SK-MEL-5 (cell line): Measurements from ENCODE around the gene WNK2. TPM values are rescaled to one million over a fixed set of nuclear protein-coding genes. Genes with fewer than 3 reads are reported as not detected.

Experiments used
- DNase-seq: peaks from one replicate; pipeline ENCODE4 v3.0.0-alpha.2; 2016; ENCODE audit warnings: low read depth, low spot score
- in situ Hi-C: cut with HindIII; loops from 2 replicates; pipeline ENCODE4 v1.10.0; 2016; ENCODE audit warnings: low sequenced_read_pairs, high pct_unique_total_duplicates, low pct_unique_long_range_greater_than_20kb
- total RNA-seq: library from RNA; depleted of rRNA; stranded (reverse); fragments of >200 nt; shearing (Covaris generic); gene quantifications from 2 replicates; pipeline ENCODE4 v1.2.3, GENCODE V29; 2014

WNK2 gene
- total RNA-seq, 1 experiment from 2014 or later = 2.4 TPM

DNA sequence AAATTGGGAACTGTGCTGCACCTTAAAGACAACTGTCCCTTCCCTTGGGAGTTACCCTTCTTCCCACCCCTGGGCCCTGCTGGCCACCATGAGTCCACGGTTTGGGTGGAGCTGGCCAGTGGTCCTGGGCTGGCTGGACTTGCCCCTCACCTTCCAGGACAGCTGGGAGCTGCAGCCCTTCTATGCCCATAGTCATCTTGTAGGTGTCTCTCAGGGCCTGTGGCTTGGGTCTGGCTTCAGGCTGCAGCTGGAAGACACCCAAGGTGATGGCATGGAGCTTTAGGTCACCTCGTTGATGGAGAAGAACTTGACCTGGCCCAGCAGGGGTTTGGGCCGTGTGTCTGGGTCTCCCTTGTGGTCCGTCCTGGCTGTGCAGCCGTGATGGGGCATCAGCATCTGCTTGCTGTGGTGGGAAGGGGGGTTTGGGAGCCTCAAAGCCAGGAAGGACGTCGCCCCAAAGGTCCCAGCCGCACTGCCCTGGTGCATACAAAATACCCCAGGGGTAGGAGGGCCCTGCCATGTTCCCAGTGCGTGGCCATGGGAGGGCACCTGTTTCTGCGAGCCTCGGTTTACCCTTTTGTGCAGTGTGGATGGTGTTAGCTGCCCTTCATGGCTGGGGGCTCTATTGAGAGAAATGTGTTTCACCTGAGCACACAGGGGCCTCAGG is 8.9 kb downstream of the WNK2 start:
- DNase-seq = no peak

DNA sequence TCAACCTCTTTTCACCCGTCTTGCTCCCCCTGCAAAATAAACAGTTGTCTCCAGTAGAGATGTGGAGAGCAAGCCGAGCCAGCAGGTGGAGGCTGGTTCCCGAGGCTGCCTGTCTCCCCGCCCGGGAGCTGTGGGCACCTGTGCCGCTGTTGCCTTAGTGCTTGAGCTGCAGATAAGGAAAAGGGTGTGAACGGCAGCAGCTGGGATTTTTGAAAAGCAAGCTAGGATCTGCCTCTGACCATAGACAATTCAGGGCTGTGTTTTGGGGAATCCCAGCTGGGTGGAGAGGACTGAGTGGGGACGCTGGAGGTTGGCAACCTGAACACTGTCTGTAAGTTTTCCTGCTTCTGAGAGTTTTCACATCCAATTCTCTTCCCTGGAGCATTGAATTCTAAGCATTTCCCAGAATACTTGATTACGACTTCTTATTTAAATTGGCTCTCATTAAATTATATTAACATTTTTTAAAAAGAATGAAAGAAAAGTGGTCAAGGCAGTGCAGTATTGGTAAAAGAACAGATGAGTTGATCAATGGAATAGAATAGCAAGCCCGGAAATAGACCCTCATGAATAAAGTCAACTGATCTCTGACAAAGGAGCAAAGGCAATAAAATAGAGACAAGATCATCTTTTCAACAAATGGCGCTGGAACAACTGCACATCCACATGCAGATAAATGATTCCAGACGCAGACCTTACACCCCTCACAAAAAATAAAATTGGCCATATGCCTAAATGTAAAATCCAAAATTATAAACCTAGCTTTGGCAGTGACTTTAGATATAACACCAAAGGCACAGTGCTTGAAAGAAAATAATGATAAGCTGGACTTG is 9.7 kb downstream of the WNK2 start:
- in situ Hi-C loops = no loop called here
- DNase-seq = no peak

More for the DNA sequence above, 8.9 kb downstream of the WNK2 start:
- in situ Hi-C loops = no loop called here

DNA sequence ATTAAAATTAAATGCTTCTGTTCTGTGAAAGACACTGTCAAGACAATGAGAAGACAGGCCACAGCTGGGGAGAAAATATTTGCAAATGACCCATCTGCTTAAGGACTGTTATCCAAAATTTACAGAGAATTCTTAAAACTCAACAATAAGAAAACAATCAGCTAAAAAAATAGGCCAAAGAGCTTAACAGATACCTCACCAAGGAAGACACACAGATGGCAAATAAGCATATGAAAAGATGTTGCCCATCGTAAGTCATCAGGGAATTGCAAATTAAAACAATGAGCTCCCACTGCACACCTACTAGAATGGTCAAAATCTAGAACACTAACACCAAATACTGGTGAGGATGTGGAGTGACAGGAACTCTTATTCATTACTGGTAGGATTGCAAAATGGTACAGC is 10.3 kb downstream of the WNK2 start:
- in situ Hi-C loops = no loop called here
- no peak for DNase-seq

DNA sequence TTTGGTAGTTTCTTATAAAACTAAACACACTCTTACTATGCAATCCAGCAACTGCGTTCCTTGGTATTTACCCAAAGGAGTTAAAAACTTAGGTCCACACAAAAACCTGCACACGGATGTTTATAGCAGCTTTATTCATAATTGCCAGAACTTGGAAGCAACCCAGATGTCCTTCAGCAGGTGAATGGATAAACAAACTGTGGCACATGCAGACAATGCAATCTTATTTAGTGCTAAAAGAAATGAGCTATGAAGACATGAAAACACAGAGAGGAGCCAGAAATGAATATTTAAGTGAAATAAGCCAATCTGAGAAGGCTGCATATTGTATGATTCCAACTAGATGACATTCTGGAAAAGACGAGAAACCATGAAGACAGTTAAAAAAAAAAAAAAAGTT is 10.7 kb downstream of the WNK2 start:
- in situ Hi-C loops = no loop called here
- no peak for DNase-seq

DNA sequence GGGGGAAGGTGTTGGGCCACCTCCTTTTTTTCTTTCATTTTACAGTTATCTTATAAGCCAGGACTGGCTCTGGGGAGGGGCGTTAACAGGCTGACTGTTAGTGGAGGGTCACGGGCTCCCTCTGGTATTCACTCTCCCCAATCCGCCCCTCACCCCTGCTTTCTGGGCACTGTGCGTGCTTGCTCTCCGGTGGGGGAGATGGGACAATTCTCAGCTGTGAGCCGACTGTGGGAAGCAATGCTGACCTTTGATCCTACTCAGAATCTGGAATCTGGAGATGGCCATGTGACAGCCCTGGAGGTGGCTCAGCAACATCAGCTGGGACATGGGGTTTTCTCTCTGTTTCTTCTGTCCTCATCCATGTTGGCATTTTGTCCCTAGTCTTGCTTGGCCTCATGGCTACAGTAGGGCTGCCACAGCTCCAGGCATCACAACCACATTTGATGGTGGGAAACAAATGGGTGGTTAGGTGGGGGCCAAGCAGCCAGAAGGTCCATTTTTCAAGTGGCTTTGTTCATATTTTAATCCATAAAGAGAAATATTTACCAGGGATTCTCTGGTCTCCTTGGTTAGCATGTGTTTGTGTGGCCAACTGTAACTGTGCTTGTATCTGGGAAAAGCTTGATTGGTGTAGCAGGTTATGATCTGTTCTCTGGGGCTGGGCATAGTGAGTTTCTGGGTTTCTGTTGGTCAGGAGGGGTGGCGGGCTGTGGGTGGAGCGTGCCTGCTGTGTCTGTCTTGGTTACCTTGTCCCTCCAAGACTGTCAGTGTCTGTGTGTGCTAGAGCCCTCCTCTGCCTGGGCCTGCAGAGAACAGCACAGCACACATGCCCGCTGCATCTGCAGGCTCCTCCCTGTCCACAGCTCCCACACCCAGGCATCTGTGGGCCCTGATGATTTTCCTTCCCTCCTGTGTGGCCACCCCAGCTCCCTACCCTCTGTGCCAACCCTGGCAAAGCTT is 12.4 kb downstream of the WNK2 start:
- in situ Hi-C loops = no loop called here
- no peak for DNase-seq

GRCh38 chr9:93197670-93198069 is 13.7 kb downstream of the WNK2 start:
- in situ Hi-C loops = no loop called here
- DNase-seq = no peak

- in situ Hi-C loops = no loop called here
- no peak for DNase-seq
These were observed 14.3 kb downstream of the WNK2 start for GRCh38 chr9:93198117-93198837.

GRCh38 chr9:93198838-93199625 is 15.1 kb downstream of the WNK2 start:
- DNase-seq = no peak
- in situ Hi-C loops = no loop called here

DNA sequence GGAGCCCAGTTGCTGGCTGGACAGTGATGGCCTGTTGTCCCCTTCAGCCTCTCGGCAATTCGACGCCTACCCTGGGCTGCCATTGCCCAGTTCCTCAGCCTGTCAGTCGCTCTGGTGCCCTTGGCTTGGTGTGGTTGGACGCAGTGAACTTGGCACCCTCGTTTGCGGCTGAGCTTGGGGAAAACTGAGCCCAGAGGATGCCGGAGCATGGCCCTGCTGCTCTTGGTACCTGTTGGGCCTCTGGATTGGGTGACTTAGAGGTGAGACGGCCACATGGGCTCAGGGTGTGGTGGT is 16.5 kb downstream of the WNK2 start:
- DNase-seq = no peak
- in situ Hi-C loops = no loop called here

GRCh38 chr9:93200989-93201334 is 17.0 kb downstream of the WNK2 start:
- no peak for DNase-seq
- in situ Hi-C loops = no loop called here

- in situ Hi-C loops = no loop called here
- DNase-seq = no peak
These were observed 19.2 kb downstream of the WNK2 start for GRCh38 chr9:93203026-93203717.

DNA sequence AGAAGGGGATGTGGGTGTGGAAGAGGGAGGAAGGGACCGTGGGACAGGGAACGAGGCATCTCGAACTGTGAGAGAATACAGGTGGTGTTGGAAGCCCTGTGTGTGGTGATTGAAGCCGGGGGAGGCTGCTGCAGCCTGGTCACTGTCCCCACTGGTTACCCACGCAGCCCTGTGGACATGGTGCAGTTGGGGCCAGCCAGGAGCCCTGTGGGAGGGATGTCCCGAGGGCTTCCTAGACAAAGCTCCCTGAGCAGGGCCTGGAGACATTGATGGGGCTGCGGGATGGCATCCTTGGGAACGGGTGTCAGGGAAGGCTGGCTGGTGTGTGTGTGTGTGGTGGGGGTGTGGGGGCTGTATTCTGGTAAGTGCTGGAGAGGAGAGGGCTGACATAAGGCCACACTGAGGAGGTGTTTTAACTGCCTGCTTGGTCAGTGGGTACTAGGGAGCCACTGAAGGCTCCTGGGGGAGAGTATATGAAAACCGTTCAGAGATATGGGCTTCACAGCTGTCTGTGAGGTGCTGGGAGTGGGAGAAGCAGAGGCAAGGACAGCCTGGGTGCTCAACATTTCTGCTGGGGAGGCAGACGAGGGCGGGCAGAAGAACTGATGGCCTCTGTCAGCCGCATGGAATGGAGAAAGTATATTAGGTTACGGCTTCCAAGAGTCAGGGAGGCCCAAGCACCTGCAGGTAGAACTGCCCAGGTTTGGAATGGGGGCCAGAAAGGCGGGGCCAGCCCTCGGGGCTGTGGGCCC is 20.0 kb downstream of the WNK2 start:
- no peak for DNase-seq
- in situ Hi-C loops = no loop called here

GRCh38 chr9:93204470-93205043 is 20.6 kb downstream of the WNK2 start:
- no peak for DNase-seq

GRCh38 chr9:93205045-93205768 is 21.3 kb downstream of the WNK2 start:
- DNase-seq = no peak

More at GRCh38 chr9:93204470-93205043, 20.6 kb downstream of the WNK2 start:
- in situ Hi-C loops = no loop called here

More at GRCh38 chr9:93205045-93205768, 21.3 kb downstream of the WNK2 start:
- in situ Hi-C loops = no loop called here
